ENCODE data around the gene RPL22L1. TPM values are rescaled to one million over a fixed set of nuclear protein-coding genes. Genes with fewer than 3 reads are reported as not detected.
"Not testable (repeated sequence)": the region's sequence is repeated elsewhere in the genome, so short reads cannot be mapped to it uniquely, and the experiment has no call there.

RPL22L1 gene
- total RNA-seq, 2 donors from 2014 or later, result 46.2 to 78.0 TPM

GRCh38 chr3:170905862-170906261, 35.9 kb upstream of the RPL22L1 start:
- ATAC-seq (ENCODE audit: insufficient number of reproducible peaks, low FRiP score, low read depth), result no peak
- no peak for DNase-seq (ENCODE audit: low spot score)
- Histone ChIP-seq H3K36me3 (no peaks in the 10 kb centered on the region), H3K9me3 (peaks cover 5% of the 10 kb centered on the region), H3K27me3 (replicated peaks; ENCODE audit: insufficient read depth) (no peaks in the 10 kb centered on the region), H3K27ac (no peak overlapping the region), H3K4me1 (ENCODE audit: control insufficient read depth in 1 of 2, low read depth in 2 of 2) (peaks cover 4 to 13% of the 10 kb centered on the region in 2 donors), H3K4me3 (no peak overlapping the region)
- no peak for TF ChIP-seq CTCF (IDR thresholded peaks at IDR 0.05)

GRCh38 chr3:170903123-170903522, 33.1 kb upstream of the RPL22L1 start:
- H3K27ac ChIP-seq, result no peak overlapping the region
- DNase-seq (ENCODE audit: low spot score) (no peak), ATAC-seq (ENCODE audit: insufficient number of reproducible peaks, low FRiP score, low read depth) (no peak)
- no peak overlapping the region for H3K4me3 ChIP-seq
- H3K36me3 ChIP-seq, result no peaks in the 10 kb centered on the region
- no peaks in the 10 kb centered on the region for H3K27me3 ChIP-seq (replicated peaks; ENCODE audit: insufficient read depth)
- H3K9me3 ChIP-seq, result no peaks in the 10 kb centered on the region
- H3K4me1 ChIP-seq (ENCODE audit: control insufficient read depth in 1 of 2, low read depth in 2 of 2), result peaks cover 4 to 13% of the 10 kb centered on the region in 2 donors
- TF ChIP-seq CTCF (IDR thresholded peaks at IDR 0.05), result no peak

GRCh38 chr3:170899455-170899854, 29.5 kb upstream of the RPL22L1 start:
- no peaks in the 10 kb centered on the region for H3K27me3 ChIP-seq (replicated peaks; ENCODE audit: insufficient read depth)
- H3K4me1 ChIP-seq (ENCODE audit: control insufficient read depth in 1 of 2, low read depth in 2 of 2), result no peaks in the 10 kb centered on the region
- no peak for ATAC-seq (ENCODE audit: insufficient number of reproducible peaks, low FRiP score, low read depth)
- no peaks in the 10 kb centered on the region for H3K9me3 ChIP-seq
- H3K4me3 ChIP-seq, result no peak overlapping the region
- H3K27ac ChIP-seq, result no peak overlapping the region
- TF ChIP-seq CTCF (IDR thresholded peaks at IDR 0.05), result no peak
- DNase-seq (ENCODE audit: low spot score), result no peak
- H3K36me3 ChIP-seq, result no peaks in the 10 kb centered on the region

GRCh38 chr3:170897978-170898377, 28.0 kb upstream of the RPL22L1 start:
- Histone ChIP-seq H3K9me3 (no peaks in the 10 kb centered on the region), H3K36me3 (no peaks in the 10 kb centered on the region), H3K27ac (no peak overlapping the region), H3K4me1 (ENCODE audit: control insufficient read depth in 1 of 2, low read depth in 2 of 2) (no peaks in the 10 kb centered on the region), H3K27me3 (replicated peaks; ENCODE audit: insufficient read depth) (no peaks in the 10 kb centered on the region), H3K4me3 (no peak overlapping the region)
- DNase-seq (ENCODE audit: low spot score) (no peak), ATAC-seq (ENCODE audit: insufficient number of reproducible peaks, low FRiP score, low read depth) (no peak)
- no peak for TF ChIP-seq CTCF (IDR thresholded peaks at IDR 0.05)

GRCh38 chr3:170897199-170897598, 27.2 kb upstream of the RPL22L1 start:
- H3K4me1 ChIP-seq (ENCODE audit: control insufficient read depth in 1 of 2, low read depth in 2 of 2); H3K9me3 ChIP-seq; ATAC-seq (ENCODE audit: insufficient number of reproducible peaks, low FRiP score, low read depth); H3K36me3 ChIP-seq; H3K27ac ChIP-seq; DNase-seq (ENCODE audit: low spot score); H3K4me3 ChIP-seq; H3K27me3 ChIP-seq (replicated peaks; ENCODE audit: insufficient read depth): not testable (repeated sequence)

GRCh38 chr3:170896781-170897180, 26.8 kb upstream of the RPL22L1 start:
- no peaks in the 10 kb centered on the region for H3K4me1 ChIP-seq (ENCODE audit: control insufficient read depth in 1 of 2, low read depth in 2 of 2)
- no peaks in the 10 kb centered on the region for H3K27me3 ChIP-seq (replicated peaks; ENCODE audit: insufficient read depth)
- no peak for TF ChIP-seq CTCF (IDR thresholded peaks at IDR 0.05)
- H3K4me3 ChIP-seq, result no peak overlapping the region
- no peak for DNase-seq (ENCODE audit: low spot score)
- ATAC-seq (ENCODE audit: insufficient number of reproducible peaks, low FRiP score, low read depth), result no peak
- no peaks in the 10 kb centered on the region for H3K9me3 ChIP-seq
- no peaks in the 10 kb centered on the region for H3K36me3 ChIP-seq
- H3K27ac ChIP-seq, result no peak overlapping the region

- H3K4me1 ChIP-seq (ENCODE audit: control insufficient read depth in 1 of 2, low read depth in 2 of 2); H3K36me3 ChIP-seq; H3K27ac ChIP-seq; H3K4me3 ChIP-seq; H3K9me3 ChIP-seq; DNase-seq (ENCODE audit: low spot score); ATAC-seq (ENCODE audit: insufficient number of reproducible peaks, low FRiP score, low read depth); H3K27me3 ChIP-seq (replicated peaks; ENCODE audit: insufficient read depth): not testable (repeated sequence)
Measured at GRCh38 chr3:170896333-170896732, 26.3 kb upstream of the RPL22L1 start.
